NCI-H82 (cell line): Measurements from ENCODE around the gene FAM210B.
A peak's percentile ranks its signal among the peaks of the same experiment; 100 is the strongest.
"Not testable (repeated sequence)": the region's sequence is repeated elsewhere in the genome, so short reads cannot be mapped to it uniquely, and the experiment has no call there.

Experiments
- DNase-seq: peaks from one replicate; lab custom pipeline; 2025; lab: John Stamatoyannopoulos, UW

FAM210B gene

DNA sequence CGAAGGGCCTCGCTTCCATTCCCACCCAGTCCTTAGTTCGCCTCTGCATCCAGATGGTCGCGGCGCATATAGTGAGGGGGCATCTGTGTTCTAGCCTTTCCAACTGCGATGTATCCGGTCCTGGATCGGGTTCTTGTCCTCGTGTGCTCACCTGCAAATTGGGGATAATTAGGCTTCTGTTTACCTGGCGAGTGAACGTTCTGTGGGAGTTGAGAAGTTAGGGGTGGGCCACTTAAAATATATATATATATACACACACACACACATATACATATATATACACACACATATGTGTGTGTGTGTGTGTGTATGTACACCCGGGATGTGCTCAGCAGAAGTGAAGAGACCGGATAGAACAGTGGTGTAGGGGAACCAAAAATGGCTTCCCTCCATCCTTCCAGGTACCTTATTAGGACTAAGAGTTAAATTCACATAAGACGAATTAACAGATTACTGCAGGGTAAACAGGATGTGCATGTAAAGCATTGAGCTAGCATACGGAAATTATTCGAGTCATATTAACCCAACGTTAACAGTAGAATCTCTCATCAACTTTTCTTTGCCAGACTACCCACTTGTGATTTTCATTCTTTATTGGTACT is 34.2 kb downstream of the FAM210B start:
- DNase-seq, result peak; percentile 46

DNA sequence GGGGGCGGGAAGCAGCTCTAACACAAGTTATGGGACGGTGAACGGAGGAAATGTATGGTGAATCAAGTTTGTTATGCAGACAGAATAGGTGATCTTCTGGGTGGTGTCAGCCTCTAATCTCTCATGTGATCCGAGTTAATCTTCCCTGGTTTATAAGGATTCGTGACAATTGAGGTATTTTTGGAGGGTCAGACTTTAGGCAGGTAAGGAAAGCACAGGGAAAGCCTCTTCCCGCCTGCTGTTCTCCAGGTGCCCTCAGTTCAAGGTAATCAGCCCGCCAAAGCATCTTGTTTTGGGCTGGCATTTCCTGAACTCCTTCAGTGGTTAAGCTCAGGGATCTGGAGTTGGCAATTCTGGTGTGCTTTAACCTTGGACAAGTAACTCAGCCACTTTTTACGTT is 34.9 kb downstream of the FAM210B start:
- DNase-seq, result peak; percentile 24

DNA sequence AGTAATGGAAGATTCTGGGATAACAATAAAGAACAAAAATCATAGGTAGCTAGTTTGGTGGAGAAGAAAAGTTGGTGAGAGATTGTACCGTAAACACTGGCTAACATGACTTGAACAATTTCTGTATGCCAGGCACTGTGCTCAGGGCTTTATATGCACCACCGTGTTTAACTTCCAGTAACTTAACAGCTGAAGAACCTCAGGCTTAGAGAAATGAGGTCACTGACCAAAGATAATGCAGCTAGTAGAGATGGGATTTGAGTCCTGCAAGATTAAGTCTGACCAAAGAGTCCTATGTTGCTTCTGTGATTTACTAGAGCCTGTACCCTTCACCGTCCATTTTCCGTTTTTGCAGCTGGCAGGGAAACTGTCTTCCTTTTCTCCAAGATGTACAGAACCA is 36.4 kb downstream of the FAM210B start:
- no peak for DNase-seq

DNA sequence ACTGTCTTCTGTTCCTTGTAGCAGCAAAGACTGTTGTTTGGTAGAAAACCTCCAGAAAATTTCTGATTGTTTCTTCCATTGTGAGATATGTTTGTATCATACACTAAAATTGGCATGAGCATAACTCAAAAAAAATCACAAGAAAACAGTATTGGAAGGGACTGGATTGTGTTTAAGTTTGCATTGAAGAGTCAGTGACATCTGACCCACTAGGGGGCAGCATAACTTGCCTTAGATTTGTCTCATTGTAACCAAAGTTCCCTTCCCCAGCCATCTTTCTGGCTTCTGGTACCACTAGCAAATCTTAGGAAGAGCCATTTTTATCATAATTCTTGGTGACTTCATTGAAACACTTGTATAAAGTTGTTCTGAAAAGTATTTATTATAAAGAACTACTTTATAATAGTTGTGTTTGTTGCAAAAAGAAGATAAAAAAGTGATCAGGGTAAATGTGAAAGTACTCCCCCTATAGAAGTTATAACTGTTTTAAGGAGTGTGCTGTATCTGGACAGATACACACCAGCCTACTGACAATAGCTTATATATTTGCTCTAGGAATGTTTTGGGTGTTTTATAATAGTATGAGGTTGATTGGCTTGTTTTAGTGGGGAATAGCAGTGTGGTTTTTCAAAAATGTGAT is 41.3 kb downstream of the FAM210B start:
- DNase-seq, result peak; percentile 73

DNA sequence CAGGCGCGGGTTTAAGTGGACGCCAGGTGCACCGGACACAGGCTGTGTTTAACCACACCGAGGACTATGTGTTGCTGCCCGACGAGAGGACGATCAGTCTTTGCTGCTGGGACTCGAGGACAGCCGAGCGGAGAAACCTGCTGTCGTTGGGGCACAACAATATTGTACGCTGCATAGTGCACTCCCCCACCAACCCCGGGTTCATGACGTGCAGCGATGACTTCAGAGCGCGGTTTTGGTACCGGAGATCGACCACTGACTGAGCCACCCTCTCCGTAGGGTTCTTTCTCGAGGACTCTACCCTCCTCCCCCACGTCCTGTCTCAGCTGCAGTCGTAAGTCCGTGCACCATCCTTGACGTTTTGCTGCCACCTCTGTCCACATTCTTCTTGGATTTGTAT is 44.7 kb downstream of the FAM210B start:
- no peak for DNase-seq

DNA sequence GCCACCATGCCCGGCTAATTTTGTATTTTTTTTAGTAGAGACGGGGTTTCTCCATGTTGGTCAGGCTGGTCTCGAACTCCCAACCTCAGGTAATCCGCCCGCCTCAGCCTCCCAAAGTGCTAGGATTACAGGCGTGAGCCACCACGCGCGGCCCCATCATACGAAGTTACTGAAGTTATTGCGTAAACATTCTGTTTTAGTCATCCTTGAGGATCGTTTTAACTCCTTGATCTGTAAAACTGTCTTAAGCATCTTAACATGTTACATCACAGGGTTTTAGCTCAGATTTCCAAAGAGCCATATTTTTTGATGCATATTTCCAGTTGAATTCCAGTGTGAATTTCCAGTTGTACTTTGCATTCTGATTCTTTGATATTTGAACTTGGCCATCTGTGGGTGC is 46.6 kb downstream of the FAM210B start:
- not testable (repeated sequence) for DNase-seq

DNA sequence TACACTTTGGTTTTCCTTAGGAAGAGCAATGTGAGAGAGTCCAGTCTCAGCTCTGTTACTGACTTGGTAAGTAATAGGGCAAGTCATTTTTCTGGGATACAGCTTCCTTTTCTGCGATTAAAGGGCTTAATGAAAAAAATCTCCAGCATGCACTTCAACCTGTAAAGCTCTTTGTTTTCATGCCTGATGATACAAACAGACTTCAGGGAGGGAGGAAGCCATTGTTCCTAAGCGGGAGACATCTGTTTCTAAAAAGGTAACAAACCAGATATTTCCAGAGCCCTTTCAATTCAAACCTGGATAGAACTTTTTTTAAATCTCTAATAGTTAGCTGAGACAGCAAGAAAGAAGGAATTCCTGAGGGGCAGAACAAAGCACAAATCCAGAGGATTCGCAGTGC is 48.1 kb downstream of the FAM210B start:
- no peak for DNase-seq

DNA sequence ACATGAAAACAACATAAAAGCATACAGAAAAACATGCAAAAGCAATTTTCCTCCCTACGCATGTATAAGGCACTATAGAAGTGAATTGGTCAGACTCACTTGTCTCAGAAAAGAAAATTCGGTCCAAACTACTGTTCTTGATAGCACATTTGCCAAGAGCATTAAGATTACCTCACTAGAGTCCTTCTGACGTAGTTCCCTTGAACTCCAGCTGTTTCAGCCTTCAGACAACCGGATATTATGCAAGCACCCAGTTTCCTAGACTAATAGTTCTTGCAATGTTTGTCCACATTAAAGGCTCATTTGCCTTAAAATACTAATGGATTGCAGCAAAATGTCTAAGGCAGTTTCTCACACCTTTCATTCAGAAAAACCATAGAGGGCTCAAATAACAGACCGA is 50.7 kb downstream of the FAM210B start:
- no peak for DNase-seq

DNA sequence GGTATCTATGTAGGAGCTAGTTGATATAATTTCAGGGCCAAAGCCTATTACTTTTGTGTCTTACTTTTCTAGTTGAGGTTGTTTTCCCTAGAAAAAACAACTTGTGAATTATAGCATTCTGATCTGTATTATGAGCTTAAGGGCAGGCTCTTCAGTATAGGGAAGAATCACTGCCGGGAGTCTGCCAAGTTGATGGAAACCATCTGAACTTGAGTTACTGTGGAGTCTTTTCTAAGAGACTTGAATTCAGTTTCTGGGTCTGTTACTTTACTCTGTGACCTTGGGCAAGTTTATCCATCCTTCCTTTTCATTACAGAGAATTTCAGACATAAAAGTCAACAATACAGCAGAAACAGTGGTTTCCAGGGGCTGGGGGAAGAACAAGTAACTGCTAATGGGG is 51.2 kb downstream of the FAM210B start:
- DNase-seq, result no peak

DNA sequence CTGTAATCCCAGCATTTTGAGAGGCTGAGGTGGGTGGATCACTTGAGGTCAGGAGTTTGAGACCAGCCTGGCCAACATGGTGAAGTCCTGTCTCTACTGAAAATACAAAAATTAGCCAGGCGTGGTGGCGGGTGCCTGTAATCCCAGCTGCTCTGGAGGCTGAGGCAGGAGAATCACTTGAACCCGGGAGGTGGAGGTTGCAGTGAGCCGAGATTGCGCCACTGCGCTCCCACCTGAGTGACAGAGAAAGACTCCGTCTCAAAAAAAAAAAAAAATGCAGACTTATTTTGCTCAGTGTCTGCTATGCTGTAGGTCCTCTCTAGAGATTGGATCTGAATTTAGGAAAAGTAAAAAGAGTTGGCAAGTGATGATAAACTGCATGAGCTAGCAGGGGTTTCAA is 52.5 kb downstream of the FAM210B start:
- DNase-seq, result not testable (repeated sequence)

DNA sequence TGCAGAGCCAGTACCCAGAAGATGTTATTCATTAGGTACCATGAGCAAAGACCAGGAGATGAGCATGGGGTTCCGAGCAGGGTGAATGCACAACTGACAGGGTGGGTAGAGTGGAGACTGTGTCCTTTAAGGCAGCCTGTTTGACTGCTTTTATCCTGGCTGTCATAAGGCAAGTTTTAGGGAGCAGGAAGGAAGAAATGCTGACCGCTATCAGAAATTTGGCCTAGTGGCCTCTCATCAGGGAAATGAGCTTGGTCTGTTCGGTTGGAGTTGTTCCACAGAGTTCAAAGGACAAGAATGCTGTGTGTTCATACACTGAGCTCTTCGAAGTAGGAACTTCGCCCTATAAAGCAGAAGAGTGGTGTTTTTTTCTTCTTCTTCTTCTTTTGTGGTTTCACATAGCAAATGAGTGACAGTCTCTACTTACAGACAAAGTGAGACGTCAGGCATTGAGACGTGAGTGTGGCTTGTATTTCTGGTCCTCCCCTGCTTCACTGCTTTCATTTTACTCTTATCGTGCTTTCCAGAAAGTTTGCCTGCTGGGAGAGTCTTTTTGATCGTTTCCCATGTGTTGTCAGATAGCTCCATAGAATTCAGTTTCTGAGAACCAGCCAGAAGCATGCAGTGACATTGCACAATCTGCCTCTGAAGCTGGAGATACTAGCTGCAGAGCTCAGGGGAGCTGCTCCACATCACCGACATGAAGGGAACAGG is 53.1 kb downstream of the FAM210B start, which contains the start of gene CASS4:
Gene CASS4, plus strand, starts transcription at position 502 of the 714 bp plus-strand sequence. Its CDS starts 199 bp downstream, at position 701.
- no peak for DNase-seq

DNA sequence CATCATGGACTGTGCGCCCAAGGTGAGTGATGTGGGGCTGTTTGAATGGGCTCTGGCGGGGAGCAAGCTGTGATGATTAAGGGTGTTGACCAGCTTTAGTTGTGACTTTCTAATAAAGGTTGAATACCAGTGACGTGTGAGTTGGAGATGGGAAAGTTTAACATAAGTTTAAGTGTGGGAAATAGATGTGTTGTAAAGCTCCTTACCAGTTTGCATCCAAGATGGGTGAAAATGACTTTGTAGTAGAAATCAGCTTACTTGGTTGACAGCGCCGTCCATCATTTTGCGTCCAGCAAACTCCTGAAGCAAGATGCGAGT is 53.7 kb downstream of the FAM210B start:
- DNase-seq, result no peak

DNA sequence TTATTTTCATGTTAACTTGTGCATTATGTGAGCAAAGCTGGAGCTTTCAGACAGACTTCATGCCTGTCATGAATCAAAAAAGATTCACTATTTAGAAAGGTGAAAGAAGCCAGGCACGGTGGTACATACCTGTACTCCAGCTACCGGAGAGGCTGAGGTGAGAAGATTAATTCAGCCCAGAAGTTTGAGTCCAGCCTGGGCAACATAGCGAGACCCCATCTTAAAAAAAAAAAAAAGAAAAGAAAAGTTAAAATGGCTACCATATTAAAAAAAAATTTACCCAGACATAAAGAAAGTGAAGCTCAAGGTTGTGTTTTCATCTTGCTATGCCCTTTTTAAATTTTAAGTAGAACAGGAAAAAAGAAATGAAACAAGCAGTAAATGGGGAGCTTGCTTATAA is 54.2 kb downstream of the FAM210B start:
- no peak for DNase-seq

DNA sequence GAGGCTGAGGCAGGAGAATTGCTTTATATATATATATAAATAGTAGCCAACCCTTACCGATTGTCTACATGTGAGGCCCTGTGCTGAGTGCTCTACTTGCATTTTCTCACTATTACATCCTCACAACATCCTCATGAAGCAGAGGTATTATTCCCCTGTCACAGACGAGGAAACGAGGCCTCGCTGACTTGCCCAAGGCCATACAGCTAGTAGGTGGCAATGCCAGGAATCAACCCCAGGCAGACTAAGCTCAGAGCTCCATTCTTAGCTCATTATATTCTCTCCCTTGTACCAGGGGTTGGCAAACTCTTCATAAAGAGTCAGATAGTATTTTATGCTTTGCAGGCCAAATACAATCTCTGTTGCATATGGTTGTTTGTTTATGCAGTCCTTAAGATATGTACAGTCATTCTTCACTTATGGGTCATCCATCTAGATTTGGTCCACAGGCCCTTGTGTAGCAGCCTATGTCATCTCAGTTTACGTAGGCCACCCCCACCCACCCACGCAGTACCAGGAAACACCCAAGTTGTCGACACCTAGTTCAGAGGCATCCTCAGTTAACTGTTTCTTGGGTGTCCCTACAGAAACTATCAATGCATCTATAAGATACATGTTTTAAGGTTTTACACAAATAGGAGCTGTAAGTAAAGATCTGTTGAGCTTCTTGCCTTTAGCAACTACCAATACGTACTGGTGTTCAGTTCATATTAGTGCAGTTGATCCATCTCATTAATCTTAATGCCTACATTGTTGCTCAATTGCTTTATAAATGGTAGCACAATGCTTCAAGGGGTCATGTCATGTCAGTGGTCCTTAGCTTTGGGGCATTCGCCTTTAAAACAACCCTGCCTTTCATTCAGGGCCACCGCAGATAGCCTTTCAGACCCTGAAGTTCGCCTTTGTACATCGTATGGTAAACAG is 56.3 kb downstream of the FAM210B start:
- no peak for DNase-seq

DNA sequence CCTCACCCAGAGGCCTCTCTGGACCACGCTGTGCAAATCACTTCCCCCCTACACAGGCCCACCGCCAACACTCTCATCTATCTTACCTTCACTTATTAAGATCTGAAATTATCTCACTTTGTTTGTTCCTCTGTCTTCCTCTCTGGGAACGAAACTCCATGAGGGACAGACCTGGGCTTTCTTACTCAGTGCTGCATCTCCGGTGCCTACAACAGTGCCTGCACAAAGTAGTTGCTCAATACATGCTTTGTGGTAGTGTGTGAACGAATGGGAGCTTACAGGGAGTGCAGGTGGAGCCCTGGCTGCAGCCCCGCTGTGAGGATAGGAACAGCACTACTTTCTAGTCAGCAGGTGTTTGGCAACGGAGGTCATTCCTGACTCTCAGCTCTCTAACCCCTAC is 58.6 kb downstream of the FAM210B start:
- no peak for DNase-seq

DNA sequence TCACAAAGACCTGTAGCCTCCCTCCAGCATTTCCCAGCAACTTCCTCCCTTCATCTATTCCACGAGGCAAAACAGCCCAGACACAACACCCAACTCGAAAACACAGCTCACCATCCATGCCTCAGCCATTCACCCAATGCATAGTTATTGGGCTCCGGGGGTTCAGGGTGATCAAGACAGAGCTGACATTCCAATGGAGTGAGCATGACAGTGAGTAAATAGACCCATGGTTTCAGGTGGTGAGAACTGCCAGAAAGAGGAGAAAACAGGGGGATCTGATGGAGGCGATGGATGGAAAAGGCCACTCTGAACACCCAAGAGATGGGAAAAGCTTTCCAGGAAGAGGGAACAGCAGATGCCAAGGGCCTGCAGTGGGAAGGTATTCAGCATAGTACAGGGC is 59.1 kb downstream of the FAM210B start:
- DNase-seq, result no peak
